SU-DHL-6 (cell line): Measurements from ENCODE around the gene SAPCD2.

ENCODE experiments used
- EZH2phosphoT487 ChIP-seq: fragments of 200-600 bp; sonication (generic), shearing (Covaris generic); conservative IDR thresholded peaks from 2 replicates; pipeline ENCODE4 v1.6.1; 2018; ENCODE audit warnings: mild to moderate bottlenecking, antibody characterized with exemption, low read length, moderate library complexity, mixed read lengths
- TF ChIP-seq, protein P1 (sequence below): fragments of 200-600 bp; sonication (generic); IDR thresholded peaks from one replicate; pipeline ENCODE4 v1.5.1; 2017; ENCODE audit warnings: antibody characterized with exemption, mild to moderate bottlenecking, low read length, moderate library complexity; ENCODE audit not compliant: insufficient read depth, poor library complexity, severe bottlenecking

DNA sequence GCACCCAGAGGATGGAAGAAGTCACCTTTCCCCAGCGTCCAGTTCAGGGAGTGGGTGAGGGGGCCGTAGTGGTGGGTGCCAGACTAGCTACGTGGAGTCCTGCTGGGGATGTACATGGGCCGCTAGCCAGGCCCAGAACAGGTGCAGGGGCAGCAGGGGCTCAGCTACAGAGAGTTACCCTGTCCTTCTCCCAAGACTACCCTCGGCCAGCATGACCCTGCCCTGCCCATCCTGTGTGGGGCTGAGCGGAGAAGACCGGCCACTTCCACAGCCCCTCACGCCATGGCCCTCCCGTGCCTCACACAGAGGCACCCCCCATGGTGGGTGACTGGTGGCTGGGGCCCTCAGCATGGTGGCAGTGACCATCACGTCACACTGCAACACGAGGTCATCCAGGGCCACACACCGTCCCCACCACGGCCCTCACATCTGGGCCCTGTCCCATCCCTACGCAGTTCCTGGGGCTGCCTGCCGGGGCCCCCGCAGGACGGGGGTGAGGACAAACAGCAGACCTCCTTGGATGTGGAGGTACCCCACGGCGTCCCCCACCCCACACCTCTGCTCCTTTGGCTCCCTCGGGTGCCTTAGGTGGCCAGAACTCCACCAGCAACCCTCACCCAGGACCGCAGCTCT lies 45.2 kb upstream of the SAPCD2 start:
- TF ChIP-seq, protein P1, sequence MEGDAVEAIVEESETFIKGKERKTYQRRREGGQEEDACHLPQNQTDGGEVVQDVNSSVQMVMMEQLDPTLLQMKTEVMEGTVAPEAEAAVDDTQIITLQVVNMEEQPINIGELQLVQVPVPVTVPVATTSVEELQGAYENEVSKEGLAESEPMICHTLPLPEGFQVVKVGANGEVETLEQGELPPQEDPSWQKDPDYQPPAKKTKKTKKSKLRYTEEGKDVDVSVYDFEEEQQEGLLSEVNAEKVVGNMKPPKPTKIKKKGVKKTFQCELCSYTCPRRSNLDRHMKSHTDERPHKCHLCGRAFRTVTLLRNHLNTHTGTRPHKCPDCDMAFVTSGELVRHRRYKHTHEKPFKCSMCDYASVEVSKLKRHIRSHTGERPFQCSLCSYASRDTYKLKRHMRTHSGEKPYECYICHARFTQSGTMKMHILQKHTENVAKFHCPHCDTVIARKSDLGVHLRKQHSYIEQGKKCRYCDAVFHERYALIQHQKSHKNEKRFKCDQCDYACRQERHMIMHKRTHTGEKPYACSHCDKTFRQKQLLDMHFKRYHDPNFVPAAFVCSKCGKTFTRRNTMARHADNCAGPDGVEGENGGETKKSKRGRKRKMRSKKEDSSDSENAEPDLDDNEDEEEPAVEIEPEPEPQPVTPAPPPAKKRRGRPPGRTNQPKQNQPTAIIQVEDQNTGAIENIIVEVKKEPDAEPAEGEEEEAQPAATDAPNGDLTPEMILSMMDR = no peak
- no peak for TF ChIP-seq EZH2phosphoT487
